K562 (cell line): ENCODE data around the gene PLEKHM3.

Source experiments
- ARHGAP35 ChIP-seq: fragments of 450-650 bp; IDR thresholded peaks from 2 replicates; pipeline ENCODE4 v1.6.1; 2018; ENCODE audit not compliant: partially characterized antibody
- FOXA1 ChIP-seq: fragments of 450-650 bp; IDR thresholded peaks from 2 replicates; pipeline ENCODE4 v1.6.1; 2016; ENCODE audit warnings: mild to moderate bottlenecking, borderline replicate concordance
- JUN ChIP-seq, 2 experiments: sonication (generic) in 1 of 2; formaldehyde crosslinking in 1 of 2; IDR thresholded peaks; 2 replicates each; pipeline versions ENCODE4 v1.6.1 to v1.8.0; 2012 to 2022; ENCODE audit warnings: borderline replicate concordance in 2 of 2, mild to moderate bottlenecking in 2 of 2, improper control_type of control experiment in 1 of 2, low read depth in 1 of 2, low read length in 1 of 2, missing genetic modification reagents in 1 of 2
- PHB2 ChIP-seq: fragments of 450-650 bp; IDR thresholded peaks from 2 replicates; pipeline ENCODE4 v1.6.1; 2017; ENCODE audit warnings: low read depth
- PHTF2 ChIP-seq: fragments of 250-450 bp; sonication (Bioruptor Pico); IDR thresholded peaks from 2 replicates; pipeline ENCODE4 v1.5.0; 2021; ENCODE audit warnings: mild to moderate bottlenecking
- POLR2A ChIP-seq: fragments of 450-650 bp; conservative IDR thresholded peaks from 2 replicates; pipeline ENCODE4 v1.6.1; 2016
- TF ChIP-seq, protein P1 (sequence below), 3 experiments: IDR thresholded peaks in 2 of 3; conservative IDR thresholded peaks in 1 of 3; 2 replicates each; pipeline ENCODE4 v1.5.1; 2011 to 2012; ENCODE audit warnings: low read length in 3 of 3, mild to moderate bottlenecking in 3 of 3, control low read depth in 2 of 3, improper control_type of control experiment in 1 of 3, inconsistent platforms in 1 of 3, low read depth in 1 of 3, mixed read lengths in 1 of 3, moderate library complexity in 1 of 3; ENCODE audit not compliant: insufficient read depth in 2 of 3
- TF ChIP-seq, protein P2 (sequence below): sonication (generic); formaldehyde crosslinking; IDR thresholded peaks from 2 replicates; pipeline ENCODE4 v1.8.0; 2022; ENCODE audit warnings: missing genetic modification reagents, mild to moderate bottlenecking, borderline replicate concordance
- TF ChIP-seq, protein P3 (sequence below): sonication (generic); formaldehyde crosslinking; IDR thresholded peaks from 2 replicates; pipeline ENCODE4 v1.8.0; 2023; ENCODE audit warnings: mild to moderate bottlenecking, missing genetic modification reagents
- TF ChIP-seq, protein P4 (sequence below): fragments of 450-650 bp; IDR thresholded peaks from 2 replicates; pipeline ENCODE4 v1.6.1; 2017; ENCODE audit warnings: mild to moderate bottlenecking, moderate library complexity

DNA sequence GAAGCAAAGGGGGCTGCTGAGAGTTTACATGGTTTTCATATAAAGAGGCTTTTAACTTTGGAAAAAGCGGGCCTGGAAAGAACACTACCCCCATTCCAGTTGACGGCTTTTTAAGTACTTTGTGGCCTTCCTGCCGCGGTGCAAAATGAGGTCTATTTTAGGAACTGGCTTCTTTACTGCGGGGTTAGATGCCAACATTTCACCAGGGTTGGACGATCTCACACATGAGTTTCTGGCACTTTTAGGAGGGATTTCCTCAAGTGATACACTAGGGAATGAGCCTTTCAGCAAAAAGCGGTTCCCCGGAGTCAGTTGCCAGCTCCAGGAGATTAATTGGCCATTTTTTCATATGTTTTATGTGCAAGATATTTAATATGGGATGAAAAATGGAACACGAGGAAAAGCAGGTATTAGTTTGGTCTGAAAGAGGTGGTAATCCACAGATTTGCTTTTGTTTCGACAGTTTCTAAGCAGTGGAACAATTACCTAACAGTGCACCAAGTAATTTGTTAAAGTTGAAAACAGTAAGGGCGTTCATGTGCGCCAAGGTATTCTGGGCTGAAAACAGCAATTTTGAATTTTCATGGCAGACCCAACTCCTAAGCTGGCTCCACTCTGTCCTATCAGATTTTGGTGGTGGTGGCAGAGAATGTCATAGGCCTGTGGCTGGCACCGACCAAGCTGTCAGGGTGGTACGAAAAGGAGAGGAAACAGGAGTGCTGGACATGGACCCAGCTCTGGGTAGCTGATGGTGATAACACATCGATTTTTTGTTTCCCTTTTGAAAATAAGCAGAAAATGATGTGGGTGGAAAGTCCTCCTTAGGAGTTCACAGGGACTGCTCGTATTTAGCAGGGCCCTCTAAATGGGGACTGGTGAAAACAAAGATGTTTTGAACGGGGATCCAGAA is 200.0 kb downstream of the PLEKHM3 start:
- TF ChIP-seq, protein P1, sequence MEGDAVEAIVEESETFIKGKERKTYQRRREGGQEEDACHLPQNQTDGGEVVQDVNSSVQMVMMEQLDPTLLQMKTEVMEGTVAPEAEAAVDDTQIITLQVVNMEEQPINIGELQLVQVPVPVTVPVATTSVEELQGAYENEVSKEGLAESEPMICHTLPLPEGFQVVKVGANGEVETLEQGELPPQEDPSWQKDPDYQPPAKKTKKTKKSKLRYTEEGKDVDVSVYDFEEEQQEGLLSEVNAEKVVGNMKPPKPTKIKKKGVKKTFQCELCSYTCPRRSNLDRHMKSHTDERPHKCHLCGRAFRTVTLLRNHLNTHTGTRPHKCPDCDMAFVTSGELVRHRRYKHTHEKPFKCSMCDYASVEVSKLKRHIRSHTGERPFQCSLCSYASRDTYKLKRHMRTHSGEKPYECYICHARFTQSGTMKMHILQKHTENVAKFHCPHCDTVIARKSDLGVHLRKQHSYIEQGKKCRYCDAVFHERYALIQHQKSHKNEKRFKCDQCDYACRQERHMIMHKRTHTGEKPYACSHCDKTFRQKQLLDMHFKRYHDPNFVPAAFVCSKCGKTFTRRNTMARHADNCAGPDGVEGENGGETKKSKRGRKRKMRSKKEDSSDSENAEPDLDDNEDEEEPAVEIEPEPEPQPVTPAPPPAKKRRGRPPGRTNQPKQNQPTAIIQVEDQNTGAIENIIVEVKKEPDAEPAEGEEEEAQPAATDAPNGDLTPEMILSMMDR (IDR thresholded peaks at IDR 0.05 in 2 of 3, conservative IDR thresholded peaks at IDR 0.05 in 1 of 3; ENCODE audit: insufficient read depth in 2 of 3, low read depth in 1 of 3, low read length in 3 of 3) = no peak
- TF ChIP-seq, protein P2, sequence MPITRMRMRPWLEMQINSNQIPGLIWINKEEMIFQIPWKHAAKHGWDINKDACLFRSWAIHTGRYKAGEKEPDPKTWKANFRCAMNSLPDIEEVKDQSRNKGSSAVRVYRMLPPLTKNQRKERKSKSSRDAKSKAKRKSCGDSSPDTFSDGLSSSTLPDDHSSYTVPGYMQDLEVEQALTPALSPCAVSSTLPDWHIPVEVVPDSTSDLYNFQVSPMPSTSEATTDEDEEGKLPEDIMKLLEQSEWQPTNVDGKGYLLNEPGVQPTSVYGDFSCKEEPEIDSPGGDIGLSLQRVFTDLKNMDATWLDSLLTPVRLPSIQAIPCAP (CRISPR knock-in tag) = no peak
- TF ChIP-seq PHTF2 (CRISPR knock-in tag) (no peak), FOXA1 (no peak), JUN (IDR thresholded peaks at IDR 0.05; ENCODE audit: borderline replicate concordance, low read depth, low read length) (no peak), JUN (CRISPR knock-in tag; IDR thresholded peaks at IDR 0.05; ENCODE audit: borderline replicate concordance) (no peak), POLR2A (no peak), PHB2 (no peak), ARHGAP35 (no peak)
- TF ChIP-seq, protein P3, sequence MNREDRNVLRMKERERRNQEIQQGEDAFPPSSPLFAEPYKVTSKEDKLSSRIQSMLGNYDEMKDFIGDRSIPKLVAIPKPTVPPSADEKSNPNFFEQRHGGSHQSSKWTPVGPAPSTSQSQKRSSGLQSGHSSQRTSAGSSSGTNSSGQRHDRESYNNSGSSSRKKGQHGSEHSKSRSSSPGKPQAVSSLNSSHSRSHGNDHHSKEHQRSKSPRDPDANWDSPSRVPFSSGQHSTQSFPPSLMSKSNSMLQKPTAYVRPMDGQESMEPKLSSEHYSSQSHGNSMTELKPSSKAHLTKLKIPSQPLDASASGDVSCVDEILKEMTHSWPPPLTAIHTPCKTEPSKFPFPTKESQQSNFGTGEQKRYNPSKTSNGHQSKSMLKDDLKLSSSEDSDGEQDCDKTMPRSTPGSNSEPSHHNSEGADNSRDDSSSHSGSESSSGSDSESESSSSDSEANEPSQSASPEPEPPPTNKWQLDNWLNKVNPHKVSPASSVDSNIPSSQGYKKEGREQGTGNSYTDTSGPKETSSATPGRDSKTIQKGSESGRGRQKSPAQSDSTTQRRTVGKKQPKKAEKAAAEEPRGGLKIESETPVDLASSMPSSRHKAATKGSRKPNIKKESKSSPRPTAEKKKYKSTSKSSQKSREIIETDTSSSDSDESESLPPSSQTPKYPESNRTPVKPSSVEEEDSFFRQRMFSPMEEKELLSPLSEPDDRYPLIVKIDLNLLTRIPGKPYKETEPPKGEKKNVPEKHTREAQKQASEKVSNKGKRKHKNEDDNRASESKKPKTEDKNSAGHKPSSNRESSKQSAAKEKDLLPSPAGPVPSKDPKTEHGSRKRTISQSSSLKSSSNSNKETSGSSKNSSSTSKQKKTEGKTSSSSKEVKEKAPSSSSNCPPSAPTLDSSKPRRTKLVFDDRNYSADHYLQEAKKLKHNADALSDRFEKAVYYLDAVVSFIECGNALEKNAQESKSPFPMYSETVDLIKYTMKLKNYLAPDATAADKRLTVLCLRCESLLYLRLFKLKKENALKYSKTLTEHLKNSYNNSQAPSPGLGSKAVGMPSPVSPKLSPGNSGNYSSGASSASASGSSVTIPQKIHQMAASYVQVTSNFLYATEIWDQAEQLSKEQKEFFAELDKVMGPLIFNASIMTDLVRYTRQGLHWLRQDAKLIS (CRISPR knock-in tag) = no peak
- TF ChIP-seq, protein P4, sequence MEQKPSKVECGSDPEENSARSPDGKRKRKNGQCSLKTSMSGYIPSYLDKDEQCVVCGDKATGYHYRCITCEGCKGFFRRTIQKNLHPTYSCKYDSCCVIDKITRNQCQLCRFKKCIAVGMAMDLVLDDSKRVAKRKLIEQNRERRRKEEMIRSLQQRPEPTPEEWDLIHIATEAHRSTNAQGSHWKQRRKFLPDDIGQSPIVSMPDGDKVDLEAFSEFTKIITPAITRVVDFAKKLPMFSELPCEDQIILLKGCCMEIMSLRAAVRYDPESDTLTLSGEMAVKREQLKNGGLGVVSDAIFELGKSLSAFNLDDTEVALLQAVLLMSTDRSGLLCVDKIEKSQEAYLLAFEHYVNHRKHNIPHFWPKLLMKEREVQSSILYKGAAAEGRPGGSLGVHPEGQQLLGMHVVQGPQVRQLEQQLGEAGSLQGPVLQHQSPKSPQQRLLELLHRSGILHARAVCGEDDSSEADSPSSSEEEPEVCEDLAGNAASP = no peak
